T-helper 22 cell (primary cell): ENCODE data around the gene LHX3.

Experiments used
- DNase-seq: peaks from one replicate; pipeline ENCODE4 v3.0.0-alpha.2; 2020; ENCODE audit warnings: low read depth

The LHX3 gene

DNA sequence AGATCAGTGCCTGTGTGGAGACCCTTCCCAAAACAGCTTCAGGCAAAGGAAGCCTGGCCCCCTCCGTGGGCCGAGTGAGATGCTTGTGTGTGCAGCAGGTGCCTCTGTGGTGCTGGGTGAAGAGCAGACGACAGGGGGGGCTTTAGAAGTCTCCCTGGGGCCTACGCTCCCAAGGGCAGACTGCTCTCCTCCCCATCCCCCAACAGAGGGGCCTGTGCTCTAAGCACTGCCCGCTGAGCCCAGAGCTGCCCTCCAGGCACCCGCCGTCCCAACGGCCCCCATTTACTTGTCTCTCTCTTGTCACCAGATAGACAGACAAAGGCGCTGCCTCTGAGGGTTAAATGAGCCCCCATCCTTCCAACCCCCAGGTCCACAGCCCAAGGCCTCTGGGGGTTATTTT is 2.7 kb upstream of the LHX3 start:
- no peak for DNase-seq

DNA sequence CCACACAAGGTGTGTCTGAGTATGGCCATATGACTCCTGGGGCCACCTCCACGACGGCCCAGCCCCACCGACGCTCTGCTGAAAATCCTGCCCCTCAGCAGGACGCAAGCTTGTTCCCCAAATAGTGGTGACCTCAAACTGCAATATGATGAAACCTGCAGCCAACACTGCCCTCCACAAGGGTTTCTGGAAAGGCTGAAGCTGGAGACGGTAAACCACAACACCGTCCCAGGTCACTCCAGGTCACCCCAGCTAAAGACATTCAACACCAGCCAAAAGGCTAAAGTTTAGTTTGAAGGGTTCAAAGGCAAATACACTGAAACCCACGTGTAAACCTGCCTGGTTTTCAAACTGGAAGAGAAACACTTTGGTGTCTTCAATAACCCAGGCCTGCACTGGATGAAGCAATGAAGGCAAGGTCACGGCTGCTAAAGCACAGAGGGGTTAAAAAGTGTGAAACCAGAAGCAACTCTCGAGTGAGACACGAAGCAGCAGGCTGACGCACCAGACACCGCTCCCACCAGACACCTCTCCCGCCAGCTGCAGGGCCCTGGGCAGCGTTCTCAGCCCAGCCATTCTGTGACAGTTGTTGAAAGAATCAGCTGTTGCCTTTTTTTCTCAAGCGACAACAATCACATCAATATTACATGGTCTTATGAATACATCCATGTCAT is 1.8 kb upstream of the LHX3 start:
- DNase-seq = no peak

DNA sequence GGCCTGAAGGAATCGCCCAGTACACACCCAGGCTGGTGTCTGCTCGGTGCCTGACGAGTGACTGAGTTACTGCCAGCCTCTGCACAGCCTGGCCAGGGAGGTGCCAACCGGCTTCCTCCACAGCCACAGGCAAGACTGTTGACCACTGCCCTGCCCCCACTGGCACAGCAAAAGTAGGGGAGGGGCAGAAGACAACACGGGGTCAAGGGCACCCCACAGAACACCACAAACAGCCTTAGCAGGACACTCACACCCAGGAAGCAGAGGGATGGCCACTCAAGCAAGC is 722 bp upstream of the LHX3 start:
- no peak for DNase-seq

DNA sequence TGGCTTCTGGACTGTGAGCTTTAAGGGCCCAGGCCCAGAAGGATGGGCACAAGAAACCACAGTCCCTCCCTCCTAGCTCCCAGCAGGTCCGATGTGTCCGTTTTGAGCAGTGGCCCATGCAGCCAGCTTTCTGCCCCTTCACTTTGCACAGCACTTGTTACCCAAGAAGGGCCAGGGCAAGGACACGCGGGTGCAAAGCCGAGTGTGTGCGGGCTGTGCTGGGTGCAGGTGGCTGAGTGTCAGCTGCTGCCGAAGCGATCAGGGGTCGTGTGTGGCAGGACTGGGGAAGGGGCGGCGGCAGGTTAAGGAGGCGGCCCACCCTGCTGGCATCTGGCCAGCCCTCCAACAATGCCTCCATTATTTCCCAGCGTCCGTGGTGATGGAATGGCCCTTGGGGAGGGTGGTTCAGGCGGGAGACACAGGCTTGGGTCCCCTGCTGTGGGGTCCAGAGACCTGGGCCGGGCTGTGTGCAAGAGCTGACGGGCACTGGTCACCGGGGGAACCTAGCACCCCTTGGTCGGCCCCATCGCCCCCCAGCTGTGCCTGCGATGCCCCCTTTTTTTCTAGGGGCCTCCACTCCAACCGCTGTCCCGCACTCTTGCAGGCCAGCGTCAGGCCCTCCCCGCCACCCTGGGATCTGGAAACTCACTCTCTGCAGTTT is 653 bp downstream of the LHX3 start:
- DNase-seq = no peak

DNA sequence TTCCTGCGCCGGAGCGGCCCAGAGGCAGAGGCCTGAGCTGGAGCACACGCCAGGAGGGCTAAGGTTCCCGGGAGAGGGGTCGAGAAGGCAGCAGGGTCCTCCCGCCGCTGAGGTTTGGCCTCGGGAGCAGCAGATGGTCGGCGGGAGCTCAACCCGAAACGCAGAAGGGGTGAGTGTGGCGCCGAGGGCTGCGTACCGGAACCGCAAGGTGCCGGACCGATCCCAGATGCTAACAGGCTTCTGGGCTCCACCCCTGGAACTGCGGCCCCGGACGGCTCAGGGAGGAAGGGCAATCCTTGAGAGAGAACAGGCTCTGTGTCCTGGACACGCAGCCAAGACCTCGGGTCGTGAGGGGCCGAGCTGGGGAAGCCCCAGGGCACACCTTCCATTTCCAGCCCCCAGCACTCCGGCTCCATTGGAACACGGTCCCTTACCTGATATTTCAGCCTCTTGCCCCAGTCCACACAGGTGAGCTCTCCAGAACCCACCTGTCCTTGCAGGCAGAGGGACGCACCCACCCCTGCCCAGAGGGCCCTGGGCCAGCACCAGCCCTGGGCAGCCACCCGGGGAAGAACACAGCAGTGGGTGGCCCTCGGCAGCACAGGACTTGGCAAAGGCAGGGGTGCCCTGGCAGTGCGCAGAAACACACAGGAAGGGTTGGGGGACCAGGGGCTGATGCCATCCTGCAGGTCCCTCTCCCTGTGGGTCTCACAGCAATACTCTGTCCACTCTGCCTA is 1.4 kb downstream of the LHX3 start:
- no peak for DNase-seq

DNA sequence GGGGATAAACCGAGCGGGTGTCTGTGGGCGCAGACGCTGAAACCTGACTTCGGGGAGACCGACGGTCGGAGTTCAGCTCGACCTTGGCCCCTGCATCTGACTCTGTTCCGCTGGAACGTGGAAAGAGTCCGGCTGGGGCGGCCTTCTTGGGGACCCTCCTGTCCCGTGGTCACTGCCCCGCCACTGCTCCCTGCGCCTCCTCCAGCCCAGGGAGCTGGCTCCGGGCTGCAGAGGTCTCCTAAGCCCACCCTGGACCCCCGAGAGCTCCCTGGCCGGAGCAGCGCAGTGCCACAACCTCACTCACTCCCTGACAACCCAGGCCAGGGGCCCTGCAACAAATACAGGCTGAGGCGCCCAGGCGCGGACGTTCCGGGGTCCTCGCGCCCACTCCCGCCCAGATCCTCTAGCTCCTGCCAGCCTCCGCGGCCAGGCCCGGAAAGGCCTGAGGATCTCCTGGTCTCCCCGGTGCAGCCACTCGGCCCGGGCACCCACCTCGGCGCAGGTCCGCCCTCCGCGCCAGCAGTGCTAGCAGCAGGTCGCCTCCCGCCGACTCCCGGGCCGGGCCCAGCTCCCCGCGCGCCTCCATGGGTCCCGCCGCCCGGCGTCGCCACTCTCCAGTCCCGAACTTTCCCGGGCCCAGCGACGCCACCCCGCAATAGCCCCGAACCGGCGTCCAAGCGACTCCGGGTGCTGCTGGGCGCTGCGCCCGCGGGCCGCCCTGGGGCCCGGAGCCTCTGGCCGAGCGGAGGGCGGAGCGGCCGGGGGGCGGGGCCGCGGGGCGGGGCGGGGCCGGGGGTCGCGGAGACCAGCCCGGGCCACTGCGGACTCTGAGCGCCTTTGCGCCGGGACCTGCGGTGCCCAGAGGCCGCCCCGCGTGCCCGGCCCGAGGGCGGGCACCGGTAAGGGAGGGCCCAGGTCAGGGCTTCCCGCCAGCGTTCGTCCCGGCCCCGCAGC is 2.2 kb downstream of the LHX3 start:
- no peak for DNase-seq

DNA sequence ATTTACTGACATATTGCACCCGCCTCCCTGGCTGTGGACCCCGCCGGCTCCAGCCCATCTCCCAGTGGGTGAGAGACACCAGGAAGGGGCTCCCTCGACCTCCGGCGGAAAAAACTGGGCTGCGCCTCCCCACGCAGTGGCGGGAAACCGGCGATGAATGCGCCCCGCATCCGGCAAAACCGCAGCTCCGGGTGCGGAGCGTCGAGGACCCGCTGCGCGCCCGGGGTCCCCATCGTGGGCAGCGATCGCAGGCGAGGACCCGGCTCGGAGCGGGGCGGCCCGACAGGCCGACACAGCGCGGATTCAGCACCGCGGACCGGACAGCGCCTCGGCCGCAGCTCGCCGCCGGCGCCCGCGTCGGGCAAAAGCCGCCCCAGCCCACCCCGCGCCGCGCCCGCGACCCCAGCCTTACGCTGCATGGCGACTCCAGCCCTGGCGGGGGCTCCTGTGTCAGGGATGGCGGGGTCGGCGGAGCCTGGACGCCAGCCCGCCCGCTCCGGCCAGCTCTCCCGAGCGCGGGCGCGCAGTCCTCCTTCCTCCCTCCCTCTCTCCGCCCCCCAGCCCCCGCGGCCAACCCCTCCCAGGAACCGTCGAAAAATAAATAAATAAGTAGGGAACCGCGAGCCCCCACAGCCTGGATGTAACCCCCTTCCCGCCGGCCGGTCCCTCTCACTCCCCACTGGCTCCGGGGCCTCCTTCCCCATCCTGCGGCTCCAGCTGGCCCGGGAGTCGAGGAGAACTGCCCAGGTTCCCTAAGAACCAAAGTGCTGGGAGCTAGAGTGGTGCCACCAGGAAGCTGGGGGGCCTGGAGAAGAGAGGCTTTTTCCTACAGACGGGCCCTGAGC is 3.1 kb downstream of the LHX3 start:
- no peak for DNase-seq

DNA sequence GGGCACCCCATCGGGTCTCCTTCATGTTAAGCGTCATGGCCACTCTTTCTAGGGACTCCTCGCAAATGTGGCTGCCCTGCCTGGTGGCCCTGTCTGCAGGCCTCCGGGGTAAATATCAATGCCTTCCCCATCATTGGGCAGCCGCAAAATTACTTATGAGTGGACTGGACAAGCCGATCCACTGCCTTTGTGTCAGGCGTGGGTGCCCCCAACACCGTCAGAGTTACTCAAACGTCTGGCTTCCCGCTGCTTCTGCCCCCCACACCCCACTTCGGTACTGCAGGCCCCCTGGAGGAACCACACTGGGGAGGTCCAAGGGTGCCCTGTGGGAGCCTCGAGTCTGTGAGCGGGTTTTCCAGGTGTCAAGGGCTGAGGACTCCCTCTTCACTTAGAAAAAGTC is 3.8 kb downstream of the LHX3 start:
- DNase-seq = no peak

DNA sequence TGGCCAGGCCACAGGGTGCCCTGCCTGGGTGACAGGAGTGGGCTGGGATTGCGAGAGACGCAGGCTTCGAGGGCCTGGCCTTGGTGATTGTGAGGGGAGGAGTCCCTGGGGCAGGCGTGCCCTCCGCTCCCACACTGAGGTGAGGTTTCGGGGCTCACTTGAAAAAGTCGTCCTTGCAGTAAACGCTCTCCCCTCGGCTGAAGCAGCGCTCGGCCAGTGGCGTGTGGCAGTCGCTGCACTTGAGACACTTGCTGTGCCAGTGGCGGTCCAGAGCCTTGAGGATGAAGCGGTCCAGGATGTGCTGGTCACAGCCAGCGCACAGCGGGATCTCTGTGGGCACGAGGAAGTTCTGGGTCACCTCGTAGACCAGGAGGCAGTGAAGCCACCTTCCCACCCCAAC is 4.5 kb downstream of the LHX3 start:
- DNase-seq = no peak

DNA sequence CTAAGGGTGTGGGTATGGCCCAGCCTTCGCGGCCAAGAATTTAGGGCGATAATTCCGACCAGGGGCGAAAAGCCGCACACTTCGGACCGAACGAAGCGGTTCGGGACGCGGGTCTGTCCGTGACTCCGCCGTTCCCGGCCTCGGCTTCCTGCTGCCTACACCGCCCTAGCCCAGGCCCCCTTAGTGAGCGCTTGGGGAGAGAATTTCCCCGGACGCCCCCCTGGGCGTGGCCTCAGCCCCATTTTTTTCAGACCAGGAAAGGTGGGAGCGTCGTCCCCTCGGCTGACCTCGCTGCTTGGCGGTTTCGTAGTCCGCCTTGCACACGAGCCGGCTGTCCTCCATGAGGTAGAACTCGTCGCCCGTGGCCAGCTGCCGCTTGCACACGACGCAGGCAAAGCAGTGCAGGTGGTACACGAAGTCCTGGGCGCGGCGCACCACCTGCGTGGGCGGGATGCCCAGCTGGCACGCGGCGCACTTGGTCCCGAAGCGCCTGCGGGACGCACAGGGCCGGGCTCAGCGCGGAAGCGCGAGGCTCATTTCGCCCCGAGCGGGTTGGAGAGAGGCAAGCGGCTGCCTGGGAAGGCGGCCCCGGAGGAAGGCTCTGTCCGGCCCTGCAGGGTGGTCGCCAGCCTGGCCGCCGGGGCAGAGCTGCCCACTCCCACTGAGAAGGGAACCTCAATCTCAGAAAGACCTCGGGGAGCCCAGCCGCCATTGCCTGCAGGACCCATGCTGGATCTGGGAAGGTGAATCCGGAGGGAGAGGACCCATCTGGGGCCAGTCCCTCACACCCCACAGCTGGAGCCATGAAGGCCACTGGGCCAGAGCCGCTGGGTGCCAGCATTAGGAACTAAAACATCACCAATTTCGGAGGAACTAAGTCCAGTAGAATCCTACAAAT is 5.3 kb downstream of the LHX3 start:
- DNase-seq = no peak

DNA sequence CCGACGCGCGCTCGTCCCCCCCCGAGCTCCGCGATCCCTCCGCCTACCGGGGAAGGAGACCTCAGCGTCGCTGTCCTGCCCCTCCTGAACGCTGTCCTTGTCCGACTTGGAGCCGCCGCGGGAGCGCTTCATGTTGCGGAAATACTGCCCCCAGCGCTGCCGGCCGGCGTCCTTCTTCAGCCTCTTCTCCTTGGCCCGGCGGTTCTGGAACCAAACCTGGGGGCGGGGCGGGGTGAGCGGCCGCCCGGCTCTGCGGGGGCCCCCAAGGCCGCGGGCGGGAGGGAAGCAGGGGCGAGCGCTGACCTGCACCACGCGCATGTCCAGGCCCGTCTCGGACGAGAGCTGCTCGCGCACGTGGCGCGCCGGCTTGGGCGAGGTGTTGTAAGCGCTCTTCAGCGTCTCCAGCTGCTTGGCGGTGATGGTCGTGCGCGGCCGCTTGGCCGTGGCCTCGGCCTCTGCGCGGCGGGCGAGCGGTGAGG is 6.3 kb downstream of the LHX3 start:
- no peak for DNase-seq

DNA sequence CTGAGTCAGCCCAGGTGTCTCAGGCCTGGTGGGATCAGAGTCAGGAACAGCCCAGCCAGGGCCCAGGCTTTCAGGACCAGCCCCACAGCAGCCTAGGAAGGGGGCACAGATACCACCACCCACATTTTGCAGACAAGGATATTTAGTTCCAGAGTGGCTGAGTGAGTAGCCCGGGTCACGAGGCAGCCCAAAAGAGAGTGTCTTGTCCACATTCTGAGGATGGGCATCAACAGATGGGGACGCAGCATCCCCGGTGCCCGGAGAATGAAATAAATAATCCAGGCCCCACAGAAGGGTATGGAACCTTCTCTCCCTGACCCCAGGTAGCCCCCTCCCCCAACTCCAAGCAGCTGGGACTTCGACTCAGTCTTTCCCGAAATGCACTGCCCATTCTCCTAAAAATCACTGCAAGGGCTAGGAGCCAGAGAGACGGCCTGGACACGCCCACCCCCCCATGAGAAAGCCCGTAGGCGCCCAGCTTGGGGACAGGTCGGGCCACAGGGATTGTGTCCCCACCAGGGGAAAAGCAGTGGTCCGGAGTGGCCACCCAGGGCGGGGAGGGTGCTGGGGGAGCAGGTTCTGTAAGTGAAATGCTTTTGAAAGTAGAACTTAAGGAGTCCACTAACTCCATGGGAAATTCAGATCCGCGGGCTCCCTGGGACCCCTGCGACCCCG is 6.9 kb downstream of the LHX3 start:
- DNase-seq = no peak

DNA sequence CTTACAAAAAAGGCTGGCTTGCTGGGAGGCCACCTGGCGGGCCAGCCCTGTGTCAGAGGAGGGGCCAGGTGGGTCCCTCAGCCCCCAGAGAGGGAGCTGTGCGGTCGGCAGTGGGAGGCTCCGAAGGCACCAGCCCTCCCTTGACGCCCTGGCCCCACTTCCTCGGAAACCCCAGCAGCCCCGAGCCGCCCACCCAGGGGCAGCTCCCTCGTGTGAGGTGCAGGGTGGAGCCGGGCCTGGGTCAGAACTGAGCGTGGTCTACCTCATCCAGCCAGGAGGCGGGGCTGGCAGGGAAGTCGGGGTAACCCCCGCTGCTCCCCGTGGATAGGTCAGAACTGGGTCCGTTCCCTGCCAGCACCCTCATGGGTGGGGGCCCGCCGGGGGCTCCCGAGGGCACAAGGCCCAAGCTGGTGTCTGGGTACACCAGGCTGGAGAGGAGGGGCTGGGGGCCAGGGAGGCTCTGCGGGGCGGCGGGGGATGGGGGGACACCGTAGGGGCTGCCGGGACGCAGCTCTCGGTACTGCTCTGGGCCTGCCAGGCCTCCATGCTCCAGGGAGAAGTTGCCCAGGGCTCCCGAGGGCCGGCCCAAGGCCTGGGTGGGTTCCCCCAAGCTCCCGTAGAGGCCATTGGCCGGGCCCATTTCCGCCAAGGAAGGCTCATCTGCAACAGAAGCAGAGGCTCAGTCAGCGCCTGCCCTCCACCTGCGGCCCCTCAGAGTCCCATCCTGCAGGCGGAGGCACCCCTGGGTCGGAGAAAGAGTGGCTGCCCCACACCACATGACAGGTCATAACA is 7.6 kb downstream of the LHX3 start:
- DNase-seq = no peak

DNA sequence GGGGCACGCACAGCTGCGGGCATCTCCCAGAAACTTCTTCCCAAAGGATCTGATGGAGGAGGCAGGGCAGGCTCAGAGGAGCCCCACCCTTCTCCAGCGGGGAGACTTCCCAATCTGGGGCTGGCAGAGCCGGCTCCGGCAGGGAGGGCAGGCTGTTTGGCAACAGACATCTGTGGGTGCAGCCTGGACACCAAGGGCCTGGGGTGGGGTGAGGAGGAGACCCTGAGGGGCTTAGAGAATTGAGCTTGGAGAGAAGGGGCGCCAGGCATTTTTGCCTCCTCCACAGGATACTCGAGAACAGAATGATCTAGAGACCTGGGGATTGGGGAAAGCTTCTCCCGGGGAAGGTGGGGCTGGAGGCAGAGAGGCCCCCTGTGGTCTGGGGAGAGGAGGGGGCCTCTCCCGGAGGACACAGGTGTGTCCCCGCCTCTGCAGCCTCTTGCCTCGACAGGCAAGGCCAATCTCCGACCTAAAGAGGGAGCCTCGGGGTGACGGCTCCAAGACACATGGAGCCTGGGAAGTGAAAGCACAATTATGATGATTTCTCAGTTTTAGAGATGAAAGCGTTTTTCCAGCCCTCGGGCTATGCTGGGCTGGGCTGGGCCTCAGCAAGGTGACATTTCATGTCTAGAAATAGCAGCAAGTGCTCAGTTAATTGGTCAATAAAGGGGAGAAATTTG is 8.4 kb downstream of the LHX3 start:
- DNase-seq = no peak

DNA sequence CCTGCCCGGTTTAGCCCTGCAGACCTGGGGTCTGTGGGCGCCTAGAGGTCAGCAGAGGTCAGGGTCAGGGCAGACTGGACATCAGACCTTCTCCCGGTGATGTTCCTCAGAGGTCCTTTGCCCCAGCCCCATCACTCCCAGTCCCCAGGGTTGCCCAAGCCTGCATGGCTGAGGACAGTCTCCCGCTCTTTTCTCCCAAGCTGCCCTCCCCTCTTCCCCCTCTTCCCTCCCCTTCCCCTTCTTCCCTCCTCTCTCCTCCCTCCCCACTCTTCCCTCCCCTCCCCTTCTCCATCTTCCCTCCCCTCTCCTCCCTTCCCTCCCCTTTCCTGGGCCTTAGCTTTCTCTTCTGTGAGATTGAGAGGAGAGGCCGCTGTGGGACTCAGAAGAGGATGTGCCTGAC is 10.4 kb downstream of the LHX3 start:
- DNase-seq = no peak

DNA sequence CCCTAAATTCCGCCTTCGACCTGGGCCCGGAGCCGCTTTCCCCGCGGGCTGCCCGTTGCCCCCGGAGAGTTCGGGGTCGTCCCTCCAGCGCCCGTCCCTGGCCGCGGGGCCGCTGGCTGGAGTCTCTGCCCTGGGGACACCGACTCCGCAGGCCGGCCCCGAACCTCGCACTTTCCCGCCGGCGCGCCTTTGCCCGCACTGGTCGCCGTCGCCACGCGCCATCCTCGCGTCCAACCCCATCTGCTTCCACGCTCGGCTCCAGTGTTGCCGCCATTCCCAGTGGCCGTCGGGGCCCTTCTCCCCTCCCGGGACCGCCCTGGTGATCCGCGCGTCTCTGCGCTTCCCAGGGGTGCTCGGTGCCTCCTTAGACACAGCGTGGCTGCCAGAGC is 11.0 kb downstream of the LHX3 start:
- DNase-seq = no peak

DNA sequence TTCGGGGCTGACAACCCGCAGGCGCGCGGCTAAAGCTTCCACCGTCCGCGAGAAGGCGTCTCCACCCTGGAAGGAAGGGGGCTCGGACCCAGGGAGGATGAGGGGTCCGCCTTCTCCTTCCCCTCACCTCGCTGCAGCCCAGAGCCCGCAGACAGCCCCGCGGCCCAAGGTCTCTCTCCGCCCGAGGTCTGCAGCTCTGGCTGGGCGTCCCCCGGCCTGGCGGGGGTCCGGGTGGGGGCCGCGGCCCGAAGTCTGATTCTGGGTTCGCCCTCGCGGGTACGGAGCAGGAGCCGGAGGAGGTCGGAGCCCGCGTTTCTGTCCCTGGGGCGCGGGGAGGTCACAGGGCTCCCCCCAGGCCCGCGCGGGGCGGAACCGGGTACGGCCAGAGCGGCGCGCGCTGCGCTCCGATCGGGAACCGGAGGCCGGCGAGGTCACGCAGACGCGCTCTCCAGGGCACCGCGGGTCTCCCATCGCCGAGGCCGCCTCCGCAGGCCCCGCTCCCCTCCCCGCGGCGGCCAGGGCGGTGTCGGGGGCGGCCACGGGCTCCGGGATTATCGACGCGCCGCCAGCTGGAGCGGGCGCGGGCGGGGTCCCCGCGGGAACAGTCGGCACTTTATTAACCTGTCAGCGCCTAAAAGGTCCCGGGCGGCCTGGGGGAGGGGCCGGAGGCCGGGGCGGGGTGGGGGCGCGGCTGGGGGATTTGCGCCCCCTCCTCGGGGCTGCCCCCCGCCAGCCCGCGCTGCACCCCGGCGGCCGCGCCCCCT is 11.6 kb downstream of the LHX3 start:
- no peak for DNase-seq
